H1 (cell line): ENCODE measurements around the gene SNX15. TPM values are rescaled to one million over a fixed set of nuclear protein-coding genes. Genes with fewer than 3 reads are reported as not detected.

Experiments
- CTCF ChIA-PET: fragments of 300-600 bp; sonication (Branson Sonifier 250); formaldehyde crosslinking; loops from one replicate; lab custom pipeline; 2021; ENCODE audit not compliant: partially characterized antibody; lab: Charles Lee
- POLR2A ChIA-PET: fragments of 300-600 bp; sonication (Branson Sonifier 250); formaldehyde crosslinking; loops from one replicate; lab custom pipeline; 2021; ENCODE audit warnings: inconsistent platforms; ENCODE audit not compliant: partially characterized antibody; lab: Charles Lee
- DNase-seq, 2 experiments: peaks; one replicate each; pipeline versions ENCODE4 v3.0.0 to v3.0.0-alpha.2; 2010 to 2022; ENCODE audit warnings: low spot score in 2 of 2, low read depth in 1 of 2, mixed read lengths in 1 of 2
- FAIRE-seq: peaks from 2 replicates; lab custom pipeline; 2011; peaks lifted over from hg19 to GRCh38; lab: Jason Lieb, UNC
- H2AFZ ChIP-seq: 2 replicates; pipeline ENCODE4 v1.8.1; 2012; ENCODE audit warnings: low read length, inconsistent platforms
- H2AK5ac ChIP-seq: 2 replicates; pipeline ENCODE4 v1.6.1; 2013; ENCODE audit warnings: low read depth, low read length
- H2BK120ac ChIP-seq: replicated peaks from 2 replicates; pipeline ENCODE3; 2013; ENCODE audit warnings: low read depth, low read length, inconsistent platforms
- H2BK12ac ChIP-seq: 2 replicates; pipeline ENCODE4 v1.6.1; 2013; ENCODE audit warnings: low read depth, low read length
- H2BK15ac ChIP-seq: 2 replicates; pipeline ENCODE4 v1.6.1; 2013; ENCODE audit warnings: low read length
- H2BK20ac ChIP-seq: 2 replicates; pipeline ENCODE4 v1.6.1; 2013; ENCODE audit warnings: low read length
- H2BK5ac ChIP-seq: 2 replicates; pipeline ENCODE4 v1.6.1; 2013; ENCODE audit warnings: low read depth, low read length
- H3K14ac ChIP-seq: 2 replicates; pipeline ENCODE4 v1.6.1; 2013; ENCODE audit warnings: inconsistent platforms; ENCODE audit not compliant: insufficient read length
- H3K18ac ChIP-seq: 2 replicates; pipeline ENCODE4 v1.6.1; 2013; ENCODE audit warnings: low read length; ENCODE audit errors: extremely low read depth
- H3K23ac ChIP-seq: 2 replicates; pipeline ENCODE4 v1.6.1; 2013; ENCODE audit warnings: inconsistent platforms; ENCODE audit not compliant: insufficient read length
- H3K23me2 ChIP-seq: 2 replicates; pipeline ENCODE4 v1.6.1; 2013; ENCODE audit warnings: low read depth, low read length
- H3K27ac ChIP-seq: 2 replicates; pipeline ENCODE4 v1.6.1; 2011; ENCODE audit warnings: low read depth, low read length, inconsistent platforms
- H3K27me3 ChIP-seq, 4 experiments: replicated peaks in 1 of 4; 1 replicate in 1 of 4; 2 replicates in 3 of 4; pipeline versions ENCODE4 v1.6.1 to v1.8.1; 2011 to 2013; ENCODE audit warnings: low read length in 3 of 4, mild to moderate bottlenecking in 3 of 4, inconsistent platforms in 2 of 4, mixed read lengths in 2 of 4, moderate library complexity in 1 of 4; ENCODE audit not compliant: control insufficient read depth in 3 of 4, insufficient read depth in 3 of 4; ENCODE audit errors: extremely low read depth in 1 of 4
- H3K36me3 ChIP-seq, 4 experiments: 2 replicates each; pipeline versions ENCODE4 v1.6.1 to v1.8.1; 2011 to 2013; ENCODE audit warnings: mild to moderate bottlenecking in 4 of 4, low read length in 3 of 4, moderate library complexity in 2 of 4, control low read depth in 1 of 4, inconsistent platforms in 1 of 4; ENCODE audit not compliant: insufficient read depth in 4 of 4, control insufficient read depth in 2 of 4
- H3K4ac ChIP-seq: replicated peaks from 2 replicates; pipeline ENCODE3; 2013; ENCODE audit warnings: low read length, low read depth, mixed read lengths, inconsistent platforms; ENCODE audit not compliant: insufficient read length
- H3K4me1 ChIP-seq, 4 experiments: replicated peaks in 1 of 4; 1 replicate in 1 of 4; 2 replicates in 3 of 4; pipeline versions ENCODE4 v1.6.1 to v1.8.1; 2011 to 2013; ENCODE audit warnings: low read length in 3 of 4, inconsistent platforms in 2 of 4, mixed read lengths in 1 of 4; ENCODE audit not compliant: insufficient read depth in 4 of 4, control insufficient read depth in 3 of 4
- H3K4me2 ChIP-seq, 2 experiments: 2 replicates each; pipeline versions ENCODE4 v1.6.1 to v1.8.1; 2011 to 2013; ENCODE audit warnings: low read depth in 2 of 2, low read length in 2 of 2, control low read depth in 1 of 2, inconsistent platforms in 1 of 2, mild to moderate bottlenecking in 1 of 2; ENCODE audit not compliant: insufficient read depth in 1 of 2
- H3K4me3 ChIP-seq, 4 experiments: fragments of 200-600, 300-600 bp in 1 of 4; sonication (generic), shearing (Covaris generic), sonication (Bioruptor Twin) in 1 of 4; 2 replicates each; pipeline versions ENCODE4 v1.5.1 to v1.8.1; 2011 to 2016; ENCODE audit warnings: low read length in 4 of 4, low read depth in 3 of 4, control low read depth in 2 of 4, inconsistent platforms in 2 of 4, mild to moderate bottlenecking in 2 of 4, mixed read lengths in 1 of 4, moderate library complexity in 1 of 4; ENCODE audit not compliant: insufficient read depth in 2 of 4; ENCODE audit errors: extremely low read depth in 1 of 4
- H3K56ac ChIP-seq: replicated peaks from 2 replicates; pipeline ENCODE3; 2013; ENCODE audit warnings: low read depth, mild to moderate bottlenecking, mixed read lengths, low read length, inconsistent platforms; ENCODE audit not compliant: insufficient read length
- H3K79me1 ChIP-seq: 2 replicates; pipeline ENCODE4 v1.6.1; 2013; ENCODE audit warnings: low read depth, low read length, control low read depth
- H3K79me2 ChIP-seq, 2 experiments: 2 replicates each; pipeline versions ENCODE4 v1.6.1 to v1.8.1; 2012 to 2013; ENCODE audit warnings: low read length in 2 of 2, mild to moderate bottlenecking in 2 of 2, inconsistent platforms in 1 of 2; ENCODE audit not compliant: insufficient read depth in 2 of 2, control insufficient read depth in 1 of 2
- H3K9ac ChIP-seq, 4 experiments: replicated peaks in 1 of 4; 1 replicate in 1 of 4; 2 replicates in 3 of 4; pipeline versions ENCODE4 v1.6.1 to v1.8.1; 2011 to 2013; ENCODE audit warnings: low read depth in 3 of 4, low read length in 3 of 4, control low read depth in 2 of 4, mild to moderate bottlenecking in 2 of 4, moderate library complexity in 2 of 4, inconsistent platforms in 1 of 4; ENCODE audit errors: extremely low read depth in 1 of 4
- H3K9me3 ChIP-seq, 2 experiments: 2 replicates each; pipeline versions ENCODE4 v1.6.1 to v1.8.1; 2012 to 2013; ENCODE audit warnings: mild to moderate bottlenecking in 2 of 2, moderate library complexity in 2 of 2, control low read depth in 1 of 2, inconsistent platforms in 1 of 2, low read depth in 1 of 2, low read length in 1 of 2, mixed read lengths in 1 of 2; ENCODE audit not compliant: insufficient read depth in 2 of 2
- H4K20me1 ChIP-seq, 2 experiments: replicated peaks in 1 of 2; 2 replicates each; pipeline versions ENCODE3 to v1.8.1; 2011 to 2013; ENCODE audit warnings: inconsistent platforms in 2 of 2, low read length in 2 of 2, mild to moderate bottlenecking in 1 of 2; ENCODE audit not compliant: insufficient read depth in 2 of 2, control insufficient read depth in 1 of 2
- H4K5ac ChIP-seq: 2 replicates; pipeline ENCODE4 v1.6.1; 2013; ENCODE audit warnings: low read length, low read depth, mixed read lengths, inconsistent platforms; ENCODE audit not compliant: insufficient read length
- H4K8ac ChIP-seq: 2 replicates; pipeline ENCODE4 v1.8.0; 2013; ENCODE audit warnings: mild to moderate bottlenecking, moderate library complexity, low read length, inconsistent platforms; ENCODE audit not compliant: insufficient read depth; ENCODE audit errors: extremely low read depth
- H4K91ac ChIP-seq: replicated peaks from 2 replicates; pipeline ENCODE3; 2013; ENCODE audit warnings: low read length, mixed read lengths, inconsistent platforms; ENCODE audit not compliant: insufficient read length
- CBX8 ChIP-seq: fragments of 300-800, 300-1000 bp; sonication (generic); IDR thresholded peaks from 2 replicates; pipeline ENCODE4 v1.7.1; 2016; ENCODE audit warnings: low read depth, low read length, borderline replicate concordance
- PHF8 ChIP-seq: fragments of 200-600 bp; sonication (generic); conservative IDR thresholded peaks from 2 replicates; pipeline ENCODE4 v1.7.1; 2012; ENCODE audit warnings: low read depth, mild to moderate bottlenecking, inconsistent platforms, low read length, moderate library complexity
- SP1 ChIP-seq: IDR thresholded peaks from 2 replicates; pipeline ENCODE4 v1.6.1; 2011; ENCODE audit warnings: low read depth, low read length
- SP2 ChIP-seq: IDR thresholded peaks from 2 replicates; pipeline ENCODE4 v1.6.1; 2012; ENCODE audit warnings: mild to moderate bottlenecking, low read length, inconsistent platforms
- SUZ12 ChIP-seq: fragments of 200-600 bp; sonication (generic); IDR thresholded peaks from 2 replicates; pipeline ENCODE4 v1.6.1; 2012; ENCODE audit warnings: mild to moderate bottlenecking, inconsistent platforms, low read length, moderate library complexity, mixed read lengths
- TCF12 ChIP-seq: IDR thresholded peaks from 2 replicates; pipeline ENCODE4 v1.6.1; 2011; ENCODE audit warnings: low read depth, mild to moderate bottlenecking, low read length
- WGBS, 2 experiments: shearing (Covaris generic) in 1 of 2; methylation state at CpG; one replicate each; pipeline versions ENCODE4 v1.1.6 to v1.1.7; 2013 to 2015; ENCODE audit warnings: low lambda C conversion rate in 2 of 2, mixed read lengths in 2 of 2, inconsistent platforms in 1 of 2, low coverage in 1 of 2, missing lambda C conversion rate in 1 of 2; ENCODE audit not compliant: insufficient replicate concordance in 2 of 2, insufficient coverage in 1 of 2, insufficient read length in 1 of 2; ENCODE audit errors: extremely low coverage in 1 of 2, missing lambda C conversion rate in 1 of 2; 5-methylcytosine and 5-hydroxymethylcytosine counted together
- polyA plus RNA-seq, 7 experiments: library from polyadenylated mRNA; depleted of rRNA in 3 of 7; stranded (reverse) in 5 of 7; unstranded in 2 of 7; fragments of >200 nt in 5 of 7; fragments of 200-250 nt in 2 of 7; gene quantifications; 1 replicate in 5 of 7; 2 replicates in 1 of 7; 4 replicates in 1 of 7; pipeline versions ENCODE4 v1.2.1 to v1.2.3, GENCODE V29; 2011 to 2013; ENCODE audit warnings: missing spikeins in 2 of 7, mixed read lengths in 2 of 7
- total RNA-seq: library from RNA; stranded (reverse); fragmentation: NEBNext Ultra II Directional; extraction: Animal tissue kit (Norgen Biotek cat#: 25700); gene quantifications from 2 replicates; pipeline ENCODE4 v1.2.1, GENCODE V29; 2021

The SNX15 gene
- total and polyA plus RNA-seq, 2 of the 8 experiments (the other 6 are each of a cell fraction or from before 2014, with no cell fraction given) = 13.0 to 18.3 TPM

DNA sequence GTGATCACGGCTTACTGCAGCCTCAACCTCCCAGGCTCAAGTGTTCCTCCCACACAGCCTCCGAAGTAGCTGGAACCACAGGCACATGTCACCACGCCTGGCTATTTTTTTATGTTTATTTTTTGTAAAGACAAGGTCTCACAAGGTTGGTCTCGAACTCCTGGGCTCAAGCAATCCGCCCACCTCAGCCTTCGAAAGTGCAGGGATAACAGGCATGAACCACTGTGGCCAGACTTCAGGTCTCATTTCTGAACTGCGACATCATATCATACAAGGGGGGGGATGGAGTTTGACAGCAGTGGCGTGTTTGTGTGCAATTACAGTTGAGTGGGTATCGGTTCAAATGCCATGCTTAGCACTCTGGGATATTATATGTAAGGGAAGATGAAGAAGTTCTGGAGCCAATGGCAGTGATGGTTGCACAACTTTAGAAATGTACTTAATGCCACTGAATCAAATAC lies 24.2 kb downstream of the SNX15 start:
- no peak overlapping the region for H3K9ac ChIP-seq
- no peaks in the 10 kb centered on the region for H3K79me2 ChIP-seq
- H3K56ac ChIP-seq = no peak overlapping the region
- H3K14ac ChIP-seq = no peak overlapping the region
- no peak overlapping the region for H3K27ac ChIP-seq
- H3K4me1 ChIP-seq = peaks cover 0 to 10% (median 7%) of the 10 kb centered on the region in 4 experiments; a peak in 5 of 7 replicates
- ChIA-PET POLR2A (no interaction called here), CTCF (interaction anchor here (0.7 to 1.6 kb wide), 4 partner anchors 13 to 66 kb away, joined by 3 to 5 read pairs (median 4); no protein-coding TSS in a partner anchor)
- H3K4me2 ChIP-seq = no peak overlapping the region
- peaks cover 0 to 9% (median 3%) of the 10 kb centered on the region in 4 experiments; a peak in 3 of 7 replicates for H3K27me3 ChIP-seq
- no peak overlapping the region for H2BK12ac ChIP-seq
- H3K36me3 ChIP-seq = no peaks in the 10 kb centered on the region
- no peak overlapping the region for H2AK5ac ChIP-seq
- no peak for TF ChIP-seq SP2
- no peak for TF ChIP-seq SUZ12
- no peak for TF ChIP-seq CBX8
- TF ChIP-seq PHF8 = no peak
- TF ChIP-seq SP1 = no peak
- TF ChIP-seq TCF12 = no peak
- H4K8ac ChIP-seq = no peak overlapping the region
- H2BK5ac ChIP-seq = no peak overlapping the region
- H3K4me3 ChIP-seq = no peak overlapping the region
- no peak overlapping the region for H4K91ac ChIP-seq
- H4K20me1 ChIP-seq = no peaks in the 10 kb centered on the region
- no peaks in the 10 kb centered on the region; the same call in 1 of the 2 replicates for H3K23me2 ChIP-seq
- H2BK15ac ChIP-seq = no peak overlapping the region
- no peak overlapping the region for H4K5ac ChIP-seq
- no peak overlapping the region for H2BK20ac ChIP-seq
- H3K18ac ChIP-seq = no peak overlapping the region
- no peak overlapping the region for H3K23ac ChIP-seq
- no peak overlapping the region for H2AFZ ChIP-seq
- no peak overlapping the region for H2BK120ac ChIP-seq
- no peaks in the 10 kb centered on the region for H3K9me3 ChIP-seq
- no peak overlapping the region for H3K4ac ChIP-seq
- WGBS, 2 experiments = 83% methylated on average over 8 of the region's 9 CpGs; no CpG with 5 or more reads in 1 of the 2 experiments
- no peaks in the 10 kb centered on the region for H3K79me1 ChIP-seq
- DNase-seq (no peak), FAIRE-seq (no peak)
